Stimulated activated CD4-positive, alpha-beta T cell treated with anti-CD3 and anti-CD28 coated beads, Interleukin-1b, Interleukin-23, amount 100 ng/mL, for 48 hours (primary cell): Measurements from ENCODE around the gene ALDH3A2.
A peak's percentile ranks its signal among the peaks of the same experiment; 100 is the strongest.

Experiments
- DNase-seq: peaks from one replicate; pipeline ENCODE4 v3.0.0-alpha.2; 2020

ALDH3A2 gene

DNA sequence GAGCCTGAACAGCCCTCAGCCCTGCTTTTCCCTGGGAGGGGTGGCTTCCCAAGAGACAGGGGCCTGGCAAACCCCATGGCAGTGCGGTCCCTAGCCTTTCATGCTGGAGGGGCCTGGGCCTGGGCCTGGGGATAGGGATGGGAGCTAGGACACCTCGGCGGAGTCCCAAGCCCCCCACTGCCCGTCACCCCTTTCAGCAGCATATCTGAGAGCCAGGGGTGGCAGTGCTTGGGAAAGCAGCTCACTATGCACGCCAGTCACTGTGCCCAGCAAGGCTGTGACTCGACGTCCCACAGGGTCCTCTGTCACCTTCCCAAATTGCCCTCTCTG, 68.4 kb downstream of the ALDH3A2 start:
- DNase-seq = no peak

GRCh38 chr17:19717411-19717908, 68.9 kb downstream of the ALDH3A2 start:
- DNase-seq = no peak

DNA sequence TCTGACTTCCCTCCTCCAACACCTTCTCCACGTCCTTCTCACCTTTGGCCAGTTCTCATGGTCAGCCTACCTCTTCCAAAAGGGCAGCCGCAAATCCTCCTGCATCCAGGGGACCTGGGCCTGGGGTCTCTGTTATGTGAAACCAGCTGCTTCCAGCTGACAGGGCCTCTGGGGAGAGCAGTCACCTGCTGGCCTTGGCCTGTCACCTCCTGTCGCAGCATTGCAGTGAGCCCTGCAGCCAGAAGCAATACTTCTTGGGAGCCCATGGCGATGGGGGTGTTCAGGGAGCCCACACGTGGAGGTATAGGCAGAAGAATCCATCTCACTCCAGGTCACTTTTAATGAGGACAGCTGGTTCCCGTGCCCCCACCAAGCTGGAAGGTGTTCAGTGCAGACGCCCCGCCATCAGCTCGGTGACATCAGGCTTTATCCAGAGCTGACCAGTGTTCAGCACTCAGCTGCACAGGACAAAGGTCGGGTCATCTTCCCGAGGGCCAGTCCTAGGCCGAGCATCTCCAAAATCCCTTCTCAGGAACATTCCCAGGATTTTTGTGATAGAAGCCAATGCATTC, 69.6 kb downstream of the ALDH3A2 start:
- DNase-seq = no peak

DNA sequence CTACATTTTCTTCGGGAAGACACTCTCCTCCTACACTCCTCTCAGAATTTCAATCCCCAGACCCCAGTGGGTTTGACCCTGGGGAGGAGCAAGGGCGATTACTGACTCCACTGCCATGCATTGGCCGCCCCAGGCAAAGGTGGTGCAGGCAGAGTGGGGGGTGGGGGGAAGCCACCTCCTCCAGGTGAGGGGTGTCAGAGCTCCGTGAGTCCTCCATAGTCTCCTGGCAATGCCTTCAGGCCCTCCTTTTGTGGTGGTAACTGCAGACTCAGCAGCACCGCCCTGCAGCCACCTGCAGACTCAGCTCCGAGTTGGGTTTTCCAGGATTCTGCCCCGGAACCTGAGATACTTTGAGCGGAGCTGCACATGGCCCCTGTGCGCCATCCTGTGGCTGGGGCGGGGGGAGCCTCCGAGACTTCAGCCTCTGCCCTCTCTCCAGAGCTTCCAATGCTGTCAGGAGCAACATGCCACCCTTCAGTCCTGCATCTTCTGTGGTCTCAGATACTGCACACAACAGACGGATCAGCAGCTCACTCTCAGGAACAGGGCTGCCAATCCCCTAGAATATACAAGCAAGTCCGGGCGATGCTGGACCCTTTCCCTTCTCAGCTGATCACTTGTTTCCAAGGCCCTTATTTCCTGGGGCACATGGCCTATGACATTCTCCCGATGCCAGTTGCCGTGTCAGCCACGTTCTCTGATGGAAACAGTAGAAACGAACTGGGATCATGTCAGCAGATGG, 70.2 kb downstream of the ALDH3A2 start:
- no peak for DNase-seq

DNA sequence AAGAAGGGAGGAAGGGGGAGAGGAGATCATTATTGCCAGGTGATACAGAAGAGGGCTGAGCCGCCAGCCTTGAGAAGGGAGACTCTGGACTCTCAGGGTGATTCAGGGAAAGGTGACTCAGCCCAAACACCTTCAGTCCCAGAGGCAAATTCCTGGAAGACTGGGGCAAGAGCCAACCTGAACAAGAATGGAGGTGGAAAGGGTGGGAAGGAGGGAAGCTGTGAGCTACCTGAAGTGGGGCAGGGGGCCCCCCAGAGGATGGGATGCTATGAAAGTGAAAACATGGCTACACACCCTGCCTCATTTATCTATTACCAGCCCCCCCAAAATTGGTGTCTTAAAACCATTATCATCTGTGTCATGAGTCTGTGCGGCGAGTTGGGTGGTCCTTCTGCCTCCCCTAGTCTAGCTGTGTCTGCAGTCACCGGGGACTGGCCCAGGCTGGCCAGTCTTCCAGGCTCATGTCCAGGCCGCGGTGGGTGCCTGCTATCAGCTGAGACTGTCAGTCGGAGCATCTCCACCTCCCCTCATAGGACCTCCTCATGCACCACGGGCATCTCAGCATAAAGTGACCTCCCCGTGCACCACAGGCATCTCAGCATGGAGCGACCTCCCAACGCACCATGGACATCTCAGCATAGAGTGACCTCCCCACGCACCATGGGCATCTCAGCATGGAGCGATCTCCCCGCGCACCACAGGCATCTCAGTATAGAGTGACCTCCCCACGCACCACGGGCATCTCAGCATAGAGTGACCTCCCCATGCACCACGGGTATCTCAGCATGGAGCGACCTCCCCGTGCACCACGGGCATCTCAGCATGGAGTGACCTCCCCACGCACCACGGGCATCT, 71.0 kb downstream of the ALDH3A2 start:
- DNase-seq = no peak

GRCh38 chr17:19720210-19720475, 71.6 kb downstream of the ALDH3A2 start:
- DNase-seq = no peak

- no peak for DNase-seq
Measured at GRCh38 chr17:19720631-19721426, 72.3 kb downstream of the ALDH3A2 start.

DNA sequence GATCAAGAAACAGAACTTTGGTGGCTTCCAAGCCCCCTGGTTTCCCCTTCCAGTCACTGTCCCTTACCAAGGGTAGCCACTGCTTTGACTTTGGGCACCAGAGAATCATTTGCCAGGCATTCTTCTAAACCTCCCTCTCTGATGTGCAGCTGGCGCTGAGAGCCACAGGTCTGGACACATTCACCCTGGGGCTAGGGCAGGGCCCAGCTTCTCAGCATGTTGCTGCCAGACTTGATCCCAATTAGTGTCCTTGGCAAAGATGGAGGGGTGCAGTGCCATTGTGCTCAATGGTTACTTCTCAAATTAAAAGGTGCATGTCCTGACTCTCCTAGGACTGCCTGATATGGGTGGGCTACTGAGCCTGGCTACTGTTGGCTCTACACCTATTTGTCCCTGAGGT, 75.4 kb downstream of the ALDH3A2 start:
- no peak for DNase-seq

- DNase-seq = peak; percentile 56
Measured at GRCh38 chr17:19724501-19725420, 76.2 kb downstream of the ALDH3A2 start.

GRCh38 chr17:19725486-19725885, 76.9 kb downstream of the ALDH3A2 start:
- DNase-seq = no peak

DNA sequence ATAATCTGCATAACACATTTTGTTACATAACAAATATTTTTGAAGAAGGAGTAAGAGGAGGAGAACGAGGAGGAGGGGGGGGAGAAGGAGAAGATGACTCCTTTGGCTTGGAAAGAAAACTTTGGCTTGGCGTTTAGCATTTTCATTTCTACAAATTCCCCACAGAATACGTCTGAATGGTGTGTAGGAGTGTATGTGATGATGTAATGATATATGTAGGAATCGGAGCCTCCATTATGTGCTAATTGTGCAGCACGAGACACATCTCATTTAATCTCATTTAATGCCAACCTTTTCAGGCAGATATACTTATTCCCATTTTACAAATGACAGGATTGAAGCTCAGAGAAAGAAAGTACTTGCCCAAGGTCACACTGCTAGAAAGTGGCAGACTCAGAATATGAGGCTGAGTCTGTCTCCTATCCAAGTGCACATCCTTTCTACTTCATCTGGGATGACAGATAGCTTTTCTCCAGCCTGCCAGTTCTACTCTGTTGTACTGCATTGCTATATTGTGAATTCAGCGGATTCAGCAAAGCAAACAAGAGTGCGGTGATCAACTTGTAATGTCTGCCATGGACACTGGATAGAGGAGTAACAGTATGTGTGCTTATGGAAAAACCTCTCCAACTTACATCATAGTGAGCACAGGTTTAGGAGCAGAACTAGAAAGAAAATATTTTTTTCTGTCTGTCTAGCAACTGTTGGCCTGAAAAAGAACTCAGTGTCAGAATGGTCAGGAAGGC, 78.3 kb downstream of the ALDH3A2 start:
- no peak for DNase-seq
